Activated CD4-positive, CD25-positive, alpha-beta regulatory T cell treated with anti-CD3 and anti-CD28 coated beads, Interleukin-2, amount 50 U/mL, for 16 hours (primary cell): ENCODE data around the gene GPR85.
"Not testable (repeated sequence)": the region's sequence is repeated elsewhere in the genome, so short reads cannot be mapped to it uniquely, and the experiment has no call there.

Experiments used
- DNase-seq: peaks from one replicate; pipeline ENCODE4 v3.0.0-alpha.2; 2020; ENCODE audit warnings: low read depth, low spot score

The GPR85 gene

DNA sequence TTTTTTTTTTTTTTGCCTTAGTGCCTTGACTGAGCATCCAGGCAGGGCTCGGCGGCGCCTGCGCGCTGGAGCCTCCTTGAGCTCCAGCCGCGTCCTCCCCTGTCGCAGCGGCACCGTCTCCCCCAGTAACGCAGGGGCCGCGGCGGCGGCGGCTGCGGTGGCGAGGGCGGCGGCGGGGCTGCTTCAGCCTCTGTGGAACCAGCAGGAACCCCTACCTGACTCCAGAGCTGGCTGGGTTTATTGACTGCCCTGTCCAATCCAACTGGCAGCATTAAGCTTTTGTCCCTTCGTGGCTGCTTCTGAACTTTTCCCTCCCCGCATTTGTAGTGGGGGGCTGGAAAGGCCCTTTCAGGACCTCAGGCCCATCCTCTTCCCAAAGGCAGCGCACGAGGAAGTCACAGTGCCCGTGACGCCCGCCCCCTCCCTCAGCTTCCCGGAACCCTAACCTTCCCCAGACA, at the start of gene GPR85:
Gene GPR85, minus strand, starts transcription at position 397 of the 458 bp plus-strand sequence. CDS start 2,106 bp downstream, outside the sequence.
- DNase-seq, result no peak

GRCh38 chr7:113134025-113134424, 47.4 kb upstream of the GPR85 start:
- DNase-seq, result no peak

DNA sequence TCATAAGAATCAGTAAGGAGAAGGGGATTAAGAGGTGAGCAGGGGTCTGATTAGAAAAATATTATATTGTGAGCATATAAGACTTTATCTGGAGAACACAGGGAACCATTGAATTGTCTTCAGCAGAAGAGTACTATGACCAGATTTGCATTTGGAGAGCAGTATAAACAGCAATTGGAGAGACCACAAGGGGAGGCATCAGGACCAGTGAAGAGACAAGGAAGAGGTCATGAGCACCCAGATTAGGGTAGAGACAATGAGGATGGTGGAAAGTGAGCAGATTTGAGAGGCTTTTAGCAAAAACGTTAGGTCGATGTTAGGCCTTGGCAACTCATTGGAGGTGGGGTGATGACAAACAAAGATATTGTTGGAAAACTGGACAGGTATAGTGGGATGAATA, 44.7 kb upstream of the GPR85 start:
- DNase-seq, result no peak

- DNase-seq, result no peak
Observed at GRCh38 chr7:113128031-113128430, 41.4 kb upstream of the GPR85 start.

DNA sequence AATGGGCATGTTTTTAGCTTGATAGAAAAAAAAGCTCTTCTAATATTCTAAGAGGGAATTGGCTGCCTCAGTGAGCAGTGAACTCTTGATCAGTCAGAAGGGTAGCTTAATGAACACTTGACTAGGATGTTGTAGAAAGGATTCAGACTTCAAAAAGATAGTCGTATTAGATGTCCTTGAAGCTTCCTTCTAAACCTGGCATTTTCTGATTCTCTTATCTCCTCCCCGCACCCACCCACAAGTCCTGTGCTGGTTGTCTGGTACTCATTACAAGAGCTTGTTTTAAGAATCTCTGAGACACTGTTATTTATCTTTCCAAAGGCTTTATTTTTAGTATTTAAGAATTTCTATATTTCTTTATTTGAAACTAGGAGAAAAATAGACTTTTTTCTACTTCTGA, 39.1 kb upstream of the GPR85 start:
- DNase-seq, result no peak

DNA sequence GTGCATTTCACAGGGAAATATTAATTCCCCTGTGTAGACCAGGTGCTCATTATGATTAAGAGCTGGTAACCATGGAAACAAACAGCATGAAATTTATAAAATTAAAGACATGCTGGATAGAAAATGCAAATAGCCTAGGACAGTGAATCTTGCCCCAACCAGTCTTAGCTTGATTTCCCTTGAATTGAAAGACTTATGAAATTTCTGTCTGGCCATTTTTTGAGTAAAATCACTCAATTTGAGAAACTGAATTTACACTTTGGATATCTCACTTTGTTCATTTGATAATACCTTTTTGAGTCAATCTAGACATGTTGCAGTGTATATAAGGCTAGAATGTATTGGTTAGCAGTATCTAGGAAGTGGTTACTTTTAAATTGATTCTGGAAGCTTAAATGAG, 36.1 kb upstream of the GPR85 start:
- no peak for DNase-seq

DNA sequence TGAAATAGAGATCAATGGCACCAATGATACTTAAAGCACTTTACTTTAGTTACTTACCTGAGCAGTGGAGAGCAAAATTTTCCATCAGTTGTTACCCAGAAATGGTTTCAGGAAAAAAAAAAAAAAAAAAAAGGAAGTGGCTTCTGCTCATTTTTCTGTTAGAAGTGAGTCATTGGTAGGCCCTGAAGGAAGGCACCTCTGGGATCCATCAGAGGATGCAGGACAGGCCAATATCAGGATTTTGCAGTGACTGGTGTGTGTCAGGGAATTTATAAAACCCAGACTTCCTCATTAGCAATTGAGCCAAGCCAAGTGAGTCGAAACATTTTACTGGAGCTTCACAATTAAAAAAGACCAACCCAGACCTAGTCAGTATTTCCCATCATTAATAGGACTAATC, 34.0 kb upstream of the GPR85 start:
- no peak for DNase-seq

DNA sequence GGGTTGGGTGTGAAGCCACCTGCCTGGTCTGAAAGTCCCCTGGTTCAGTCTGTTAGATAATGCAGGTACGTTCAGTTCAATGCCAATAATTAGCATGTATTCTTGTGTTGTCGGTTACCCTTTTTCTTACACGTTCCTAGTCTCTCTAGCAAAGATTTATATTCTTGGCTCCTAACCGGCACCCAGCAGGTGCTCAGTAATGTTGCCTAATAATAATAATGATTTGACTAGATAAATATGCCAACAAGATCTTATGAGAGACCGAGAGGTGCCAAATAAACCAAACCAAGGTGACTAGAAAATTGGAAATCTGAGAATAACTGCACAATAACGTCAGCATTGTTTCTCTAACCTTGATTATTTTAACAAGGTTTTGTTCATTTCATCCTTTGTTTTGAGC, 32.8 kb upstream of the GPR85 start:
- DNase-seq, result no peak

DNA sequence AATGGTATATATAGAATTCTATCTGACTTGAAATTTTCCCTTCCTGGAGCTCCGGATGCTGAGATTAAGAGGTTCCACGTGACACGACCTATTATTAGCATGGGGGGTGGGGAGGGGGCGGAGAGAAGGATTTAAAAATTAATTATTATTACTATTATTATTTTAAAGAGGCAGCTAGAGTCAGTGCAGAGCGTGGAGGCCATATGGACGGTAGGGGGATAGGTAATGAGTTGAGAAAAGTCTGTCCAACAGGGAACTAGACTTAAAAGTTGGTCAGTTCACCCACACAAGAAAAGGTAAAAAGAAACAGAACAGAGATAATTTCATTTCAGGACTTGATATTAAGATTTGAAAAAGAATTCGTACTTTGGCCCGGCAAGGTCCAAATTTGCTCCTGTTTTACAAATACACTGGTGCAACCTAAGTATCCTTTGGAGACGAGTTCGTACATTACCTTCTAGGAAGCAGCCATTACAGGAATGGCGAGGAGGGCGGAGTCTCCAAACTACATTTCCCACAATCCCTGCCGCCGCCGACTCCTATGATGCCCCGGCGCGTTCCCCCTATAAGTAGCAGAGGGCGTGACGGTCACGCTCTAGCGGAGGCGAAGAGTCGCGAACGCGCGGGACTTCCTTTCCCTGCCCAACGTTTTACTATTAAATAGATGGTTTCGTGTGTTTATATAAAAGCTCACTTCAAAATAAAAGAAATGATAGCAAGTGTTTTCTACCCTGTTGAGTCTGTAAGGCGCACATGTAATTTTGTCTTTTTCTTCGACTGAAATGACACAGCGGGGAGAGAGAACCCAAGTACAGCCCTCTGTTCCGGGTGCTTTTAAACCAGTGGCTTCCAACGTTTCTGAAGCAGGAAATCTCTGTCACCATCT, 31.7 kb upstream of the GPR85 start, which contains the start of gene SMIM30:
Gene SMIM30, minus strand, starts transcription at position 481 of the 886 bp plus-strand sequence. CDS start 976 bp downstream, outside the sequence.
- peak; percentile 79 for DNase-seq

- not testable (repeated sequence) for DNase-seq
Observed at GRCh38 chr7:113117374-113117774, 30.7 kb upstream of the GPR85 start.

GRCh38 chr7:113113912-113114311, 27.3 kb upstream of the GPR85 start:
- no peak for DNase-seq

GRCh38 chr7:113109718-113110117, 23.1 kb upstream of the GPR85 start:
- DNase-seq, result no peak

GRCh38 chr7:113100121-113100603, 13.5 kb upstream of the GPR85 start:
- no peak for DNase-seq

DNA sequence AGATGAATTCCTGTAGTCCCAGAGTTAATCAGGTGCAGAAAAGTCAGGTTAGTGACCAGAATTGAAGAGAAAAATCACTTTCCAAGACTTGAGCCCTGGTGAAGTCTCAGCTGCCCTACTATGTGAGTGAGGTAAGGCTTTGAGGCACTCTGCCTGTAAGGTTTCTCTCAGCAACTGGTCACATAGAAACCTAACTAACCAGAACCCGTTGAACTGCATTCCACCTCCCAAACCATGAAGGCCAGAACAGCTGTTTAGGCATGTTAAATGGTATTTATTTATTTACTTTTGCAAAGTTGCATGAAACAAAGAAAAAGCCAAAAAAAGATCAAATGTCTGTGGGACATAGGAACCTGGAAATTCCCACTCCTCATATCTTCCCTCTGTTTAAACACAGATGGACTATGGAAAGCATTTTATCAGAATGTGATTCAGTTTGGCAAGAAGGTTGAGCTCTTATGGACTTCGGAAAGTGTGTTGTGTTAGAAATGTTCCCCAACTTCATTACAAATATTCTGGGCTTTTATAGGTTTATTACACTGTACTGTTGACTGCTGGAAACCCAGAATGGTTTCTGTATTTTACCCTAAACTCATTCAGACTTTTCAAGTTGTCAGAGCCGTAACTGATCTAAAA, 12.8 kb upstream of the GPR85 start:
- no peak for DNase-seq

- no peak for DNase-seq
Observed at GRCh38 chr7:113094517-113095249, 8.1 kb upstream of the GPR85 start.

- no peak for DNase-seq
Observed at GRCh38 chr7:113093561-113093960, 6.9 kb upstream of the GPR85 start.

DNA sequence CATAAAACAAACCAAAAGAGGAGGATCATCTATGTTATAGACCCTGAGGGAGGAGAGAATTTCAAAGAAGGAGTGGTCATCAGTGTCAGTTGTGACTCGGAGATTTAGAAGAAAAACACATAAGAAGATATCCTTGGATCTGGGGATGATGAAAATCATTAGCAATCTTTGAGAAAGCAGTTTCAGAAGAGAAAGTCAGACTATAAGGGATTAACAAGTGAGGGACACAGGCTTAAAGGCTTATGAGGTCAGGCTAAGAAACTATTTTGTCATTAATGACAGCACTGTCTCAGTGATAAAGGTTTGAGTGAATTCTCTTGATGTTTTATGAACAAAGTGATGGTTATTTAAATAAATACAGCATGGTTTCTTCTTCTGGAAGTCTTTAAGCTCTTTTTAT, 6.1 kb upstream of the GPR85 start:
- DNase-seq, result no peak

- DNase-seq, result no peak
Observed at GRCh38 chr7:113087071-113087998, 708 bp upstream of the GPR85 start.

DNA sequence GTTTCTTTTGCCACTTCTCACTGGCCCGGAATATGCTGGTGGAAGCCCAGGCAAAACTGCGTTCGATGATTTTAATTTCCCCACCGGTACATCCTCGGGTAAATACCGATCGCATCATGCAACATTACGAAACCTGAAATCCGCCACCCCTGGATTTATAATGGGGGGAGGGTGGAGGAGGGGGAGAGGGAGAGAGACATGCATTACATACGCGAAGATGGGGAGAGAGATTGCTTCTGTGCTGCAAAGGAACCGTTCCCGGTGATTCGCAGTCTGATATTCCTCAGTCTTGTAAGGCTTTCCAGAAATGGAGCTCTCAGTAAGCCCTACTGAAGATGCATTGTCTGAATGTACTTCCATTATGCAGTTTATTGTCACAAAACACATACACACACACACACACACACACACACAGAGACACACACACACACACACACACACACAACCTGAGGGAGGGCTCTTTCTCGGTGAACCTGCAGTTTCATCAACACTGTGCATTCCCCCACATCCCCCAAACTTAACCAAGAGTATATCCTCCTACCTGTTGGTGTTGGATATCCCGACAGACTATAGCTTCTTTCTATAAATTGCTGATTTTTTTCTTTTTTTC, 741 bp downstream of the GPR85 start:
- no peak for DNase-seq

GRCh38 chr7:113084496-113085172, 2.0 kb downstream of the GPR85 start:
- DNase-seq, result no peak
